Neural progenitor cell (in vitro differentiated cells): ENCODE measurements around the gene COL4A2.

Source experiments
- CTCF ChIP-seq: fragments of 200-600 bp; sonication (generic); IDR thresholded peaks from 2 replicates; pipeline ENCODE4 v1.5.1; 2017; ENCODE audit warnings: antibody characterized with exemption, mild to moderate bottlenecking
- EZH2 ChIP-seq: fragments of 200-600 bp; sonication (generic); IDR thresholded peaks from 2 replicates; pipeline ENCODE4 v1.6.1; 2017; ENCODE audit warnings: antibody characterized with exemption, mild to moderate bottlenecking, moderate library complexity
- EZH2phosphoT487 ChIP-seq: fragments of 200-600 bp; sonication (generic); IDR thresholded peaks from 2 replicates; pipeline ENCODE4 v1.6.1; 2017; ENCODE audit warnings: antibody characterized with exemption

GRCh38 chr13:110500341-110500740, 193.3 kb downstream of the COL4A2 start:
- no peak for TF ChIP-seq EZH2
- TF ChIP-seq CTCF, result no peak
- no peak for TF ChIP-seq EZH2phosphoT487
